Prostate gland (tissue), 2 donors: ENCODE data around the gene DLGAP1.

Source experiments
- POLR2A ChIP-seq: fragments of 450-650 bp; IDR thresholded peaks from one replicate; pipeline ENCODE4 v1.6.1; 2016; ENCODE audit warnings: antibody characterized with exemption, mild to moderate bottlenecking
- POLR2AphosphoS5 ChIP-seq: sonication (generic); formaldehyde crosslinking; IDR thresholded peaks from one replicate; pipeline ENCODE4 v1.6.1; 2017; ENCODE audit warnings: antibody characterized with exemption
- TF ChIP-seq, protein P1 (sequence below), 4 experiments: fragments of 200-600 bp in 2 of 4; fragments of 450-650 bp in 2 of 4; sonication (generic) in 2 of 4; IDR thresholded peaks; 1 replicate in 3 of 4; 2 replicates in 1 of 4; pipeline ENCODE4 v1.5.1; 2016 to 2019; ENCODE audit warnings: antibody characterized with exemption in 4 of 4, mild to moderate bottlenecking in 2 of 4, moderate library complexity in 2 of 4

- TF ChIP-seq, protein P1, sequence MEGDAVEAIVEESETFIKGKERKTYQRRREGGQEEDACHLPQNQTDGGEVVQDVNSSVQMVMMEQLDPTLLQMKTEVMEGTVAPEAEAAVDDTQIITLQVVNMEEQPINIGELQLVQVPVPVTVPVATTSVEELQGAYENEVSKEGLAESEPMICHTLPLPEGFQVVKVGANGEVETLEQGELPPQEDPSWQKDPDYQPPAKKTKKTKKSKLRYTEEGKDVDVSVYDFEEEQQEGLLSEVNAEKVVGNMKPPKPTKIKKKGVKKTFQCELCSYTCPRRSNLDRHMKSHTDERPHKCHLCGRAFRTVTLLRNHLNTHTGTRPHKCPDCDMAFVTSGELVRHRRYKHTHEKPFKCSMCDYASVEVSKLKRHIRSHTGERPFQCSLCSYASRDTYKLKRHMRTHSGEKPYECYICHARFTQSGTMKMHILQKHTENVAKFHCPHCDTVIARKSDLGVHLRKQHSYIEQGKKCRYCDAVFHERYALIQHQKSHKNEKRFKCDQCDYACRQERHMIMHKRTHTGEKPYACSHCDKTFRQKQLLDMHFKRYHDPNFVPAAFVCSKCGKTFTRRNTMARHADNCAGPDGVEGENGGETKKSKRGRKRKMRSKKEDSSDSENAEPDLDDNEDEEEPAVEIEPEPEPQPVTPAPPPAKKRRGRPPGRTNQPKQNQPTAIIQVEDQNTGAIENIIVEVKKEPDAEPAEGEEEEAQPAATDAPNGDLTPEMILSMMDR (IDR thresholded peaks at IDR 0.05) = peak in 1 of 4 experiments; percentile 8
- TF ChIP-seq POLR2A = no peak
- no peak for TF ChIP-seq POLR2AphosphoS5
Observed at GRCh38 chr18:3664563-3665178, 790.4 kb downstream of the DLGAP1 start.
